HEK293T (cell line): ENCODE results near the gene CNOT11.

Source experiments
- BHLHE40 ChIP-seq: fragments of 450-650 bp; IDR thresholded peaks from 2 replicates; pipeline ENCODE4 v1.6.1; 2016; ENCODE audit warnings: mild to moderate bottlenecking, moderate library complexity, borderline replicate concordance
- ELF4 ChIP-seq: fragments of 450-650 bp; IDR thresholded peaks from 2 replicates; pipeline ENCODE4 v1.6.1; 2017; ENCODE audit warnings: antibody characterized with exemption
- FOXK2 ChIP-seq: fragments of 450-650 bp; IDR thresholded peaks from 2 replicates; pipeline ENCODE4 v1.6.1; 2016; ENCODE audit warnings: mild to moderate bottlenecking
- FOXM1 ChIP-seq: fragments of 450-650 bp; IDR thresholded peaks from 2 replicates; pipeline ENCODE4 v1.6.1; 2017; ENCODE audit warnings: mild to moderate bottlenecking, borderline replicate concordance
- HDGF ChIP-seq: fragments of 450-650 bp; IDR thresholded peaks from 2 replicates; pipeline ENCODE4 v1.6.1; 2017; ENCODE audit warnings: antibody characterized with exemption, borderline replicate concordance
- LEF1 ChIP-seq: fragments of 450-650 bp; IDR thresholded peaks from 2 replicates; pipeline ENCODE4 v1.6.1; 2017; ENCODE audit warnings: mild to moderate bottlenecking, borderline replicate concordance
- NFRKB ChIP-seq: fragments of 450-650 bp; IDR thresholded peaks from 2 replicates; pipeline ENCODE4 v1.6.1; 2016; ENCODE audit warnings: mild to moderate bottlenecking, moderate library complexity
- PKNOX1 ChIP-seq: fragments of 450-650 bp; IDR thresholded peaks from 2 replicates; pipeline ENCODE4 v1.6.1; 2016
- SP1 ChIP-seq: fragments of 450-650 bp; IDR thresholded peaks from 2 replicates; pipeline ENCODE4 v1.6.1; 2017
- SUZ12 ChIP-seq: fragments of 450-650 bp; IDR thresholded peaks from 2 replicates; pipeline ENCODE4 v1.6.1; 2016; ENCODE audit warnings: mild to moderate bottlenecking
- TARDBP ChIP-seq: fragments of 450-650 bp; IDR thresholded peaks from 2 replicates; pipeline ENCODE4 v1.6.1; 2016
- ZNF384 ChIP-seq: fragments of 450-650 bp; IDR thresholded peaks from 2 replicates; pipeline ENCODE4 v1.6.1; 2016

- TF ChIP-seq FOXM1 (no peak), TARDBP (no peak), ELF4 (no peak), LEF1 (no peak), SUZ12 (no peak), BHLHE40 (no peak), SP1 (no peak), PKNOX1 (no peak), ZNF384 (no peak), HDGF (no peak), FOXK2 (no peak), NFRKB (no peak)
These were observed 53.7 kb downstream of the CNOT11 start for GRCh38 chr2:101306410-101306809.
